SK-N-SH treated with all-trans-retinoic acid at 6 μM for 48 hours (cell line): ENCODE measurements around the gene RGS21.

Experiments
- CREB5 ChIP-seq: fragments of 250-450 bp; sonication (Bioruptor Pico); IDR thresholded peaks from 2 replicates; pipeline ENCODE4 v1.5.1; 2020; ENCODE audit warnings: low read depth, mild to moderate bottlenecking, moderate library complexity
- POU6F1 ChIP-seq: fragments of 250-450 bp; sonication (Bioruptor Pico); IDR thresholded peaks from 2 replicates; pipeline ENCODE4 v1.8.0; 2021; ENCODE audit warnings: low read depth, mild to moderate bottlenecking, moderate library complexity, borderline replicate concordance
- RARB ChIP-seq: fragments of 250-450 bp; sonication (Bioruptor Pico); IDR thresholded peaks from 2 replicates; pipeline ENCODE4 v1.8.0; 2021; ENCODE audit warnings: mild to moderate bottlenecking, moderate library complexity
- ZC3H10 ChIP-seq: fragments of 250-450 bp; sonication (Bioruptor Pico); IDR thresholded peaks from 2 replicates; pipeline ENCODE4 v1.5.1; 2021; ENCODE audit warnings: mild to moderate bottlenecking, moderate library complexity
- ZFP3 ChIP-seq: fragments of 250-450 bp; sonication (Bioruptor Pico); IDR thresholded peaks from 2 replicates; pipeline ENCODE4 v1.5.0; 2020; ENCODE audit warnings: mild to moderate bottlenecking, moderate library complexity
- ZFP30 ChIP-seq: fragments of 450-650 bp; formaldehyde crosslinking; IDR thresholded peaks from 2 replicates; pipeline ENCODE4 v1.5.0; 2022; ENCODE audit warnings: mild to moderate bottlenecking, moderate library complexity
- ZNF565 ChIP-seq: fragments of 450-650 bp; formaldehyde crosslinking; conservative IDR thresholded peaks from 2 replicates; pipeline ENCODE4 v1.5.0; 2020; ENCODE audit warnings: low read depth, mild to moderate bottlenecking, moderate library complexity
- ZNF8 ChIP-seq: fragments of 450-650 bp; formaldehyde crosslinking; IDR thresholded peaks from 2 replicates; pipeline ENCODE4 v1.5.0; 2020; ENCODE audit warnings: mild to moderate bottlenecking, moderate library complexity
- TF ChIP-seq, protein P1 (sequence below): fragments of 250-450 bp; sonication (Bioruptor Pico); IDR thresholded peaks from 2 replicates; pipeline ENCODE4 v1.8.0; 2020; ENCODE audit warnings: mild to moderate bottlenecking, moderate library complexity, borderline replicate concordance

- TF ChIP-seq RARB: no peak
- TF ChIP-seq, protein P1, sequence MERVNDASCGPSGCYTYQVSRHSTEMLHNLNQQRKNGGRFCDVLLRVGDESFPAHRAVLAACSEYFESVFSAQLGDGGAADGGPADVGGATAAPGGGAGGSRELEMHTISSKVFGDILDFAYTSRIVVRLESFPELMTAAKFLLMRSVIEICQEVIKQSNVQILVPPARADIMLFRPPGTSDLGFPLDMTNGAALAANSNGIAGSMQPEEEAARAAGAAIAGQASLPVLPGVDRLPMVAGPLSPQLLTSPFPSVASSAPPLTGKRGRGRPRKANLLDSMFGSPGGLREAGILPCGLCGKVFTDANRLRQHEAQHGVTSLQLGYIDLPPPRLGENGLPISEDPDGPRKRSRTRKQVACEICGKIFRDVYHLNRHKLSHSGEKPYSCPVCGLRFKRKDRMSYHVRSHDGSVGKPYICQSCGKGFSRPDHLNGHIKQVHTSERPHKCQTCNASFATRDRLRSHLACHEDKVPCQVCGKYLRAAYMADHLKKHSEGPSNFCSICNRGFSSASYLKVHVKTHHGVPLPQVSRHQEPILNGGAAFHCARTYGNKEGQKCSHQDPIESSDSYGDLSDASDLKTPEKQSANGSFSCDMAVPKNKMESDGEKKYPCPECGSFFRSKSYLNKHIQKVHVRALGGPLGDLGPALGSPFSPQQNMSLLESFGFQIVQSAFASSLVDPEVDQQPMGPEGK (CRISPR knock-in tag): no peak
- TF ChIP-seq ZFP3 (CRISPR knock-in tag): no peak
- TF ChIP-seq CREB5 (CRISPR knock-in tag): no peak
- TF ChIP-seq ZFP30 (CRISPR knock-in tag): no peak
- TF ChIP-seq ZNF565 (CRISPR knock-in tag): no peak
- no peak for TF ChIP-seq ZNF8 (CRISPR knock-in tag)
- no peak for TF ChIP-seq ZC3H10 (CRISPR knock-in tag)
- TF ChIP-seq POU6F1 (CRISPR knock-in tag): no peak
Observed at GRCh38 chr1:192272732-192273131, 44.1 kb upstream of the RGS21 start.
